Neural cell (in vitro differentiated cells): ENCODE data around the gene CD163L1.

ENCODE experiments used
- CTCF ChIP-seq: fragments of 450-650 bp; IDR thresholded peaks from 2 replicates; pipeline ENCODE4 v1.5.1; 2014; ENCODE audit warnings: antibody characterized with exemption, mild to moderate bottlenecking, moderate library complexity; ENCODE audit not compliant: poor library complexity, severe bottlenecking
- EP300 ChIP-seq: fragments of 450-650 bp; conservative IDR thresholded peaks from 2 replicates; pipeline ENCODE4 v1.6.1; 2014; ENCODE audit warnings: antibody characterized with exemption, mild to moderate bottlenecking, moderate library complexity; ENCODE audit not compliant: poor library complexity, severe bottlenecking
- EZH2 ChIP-seq: fragments of 200-600, 300-800 bp; shearing (Covaris generic), sonication (generic); IDR thresholded peaks from 2 replicates; pipeline ENCODE4 v1.6.1; 2014; ENCODE audit warnings: antibody characterized with exemption, low read length, borderline replicate concordance, mild to moderate bottlenecking; ENCODE audit not compliant: insufficient read depth, poor library complexity, severe bottlenecking
- POLR2AphosphoS5 ChIP-seq: IDR thresholded peaks from 2 replicates; pipeline ENCODE4 v1.6.1; 2012

GRCh38 chr12:7450667-7451066, 6.7 kb upstream of the CD163L1 start:
- no peak for TF ChIP-seq CTCF
- no peak for TF ChIP-seq EP300
- TF ChIP-seq EZH2, result no peak
- no peak for TF ChIP-seq POLR2AphosphoS5
